Measurements from ENCODE around the gene GJC2. TPM values are rescaled to one million over a fixed set of nuclear protein-coding genes. Genes with fewer than 3 reads are reported as not detected.

Gene GJC2
- total RNA-seq, 3 donors from 2014 or later: 0.55 to 8.9 (median 1.5) TPM

DNA sequence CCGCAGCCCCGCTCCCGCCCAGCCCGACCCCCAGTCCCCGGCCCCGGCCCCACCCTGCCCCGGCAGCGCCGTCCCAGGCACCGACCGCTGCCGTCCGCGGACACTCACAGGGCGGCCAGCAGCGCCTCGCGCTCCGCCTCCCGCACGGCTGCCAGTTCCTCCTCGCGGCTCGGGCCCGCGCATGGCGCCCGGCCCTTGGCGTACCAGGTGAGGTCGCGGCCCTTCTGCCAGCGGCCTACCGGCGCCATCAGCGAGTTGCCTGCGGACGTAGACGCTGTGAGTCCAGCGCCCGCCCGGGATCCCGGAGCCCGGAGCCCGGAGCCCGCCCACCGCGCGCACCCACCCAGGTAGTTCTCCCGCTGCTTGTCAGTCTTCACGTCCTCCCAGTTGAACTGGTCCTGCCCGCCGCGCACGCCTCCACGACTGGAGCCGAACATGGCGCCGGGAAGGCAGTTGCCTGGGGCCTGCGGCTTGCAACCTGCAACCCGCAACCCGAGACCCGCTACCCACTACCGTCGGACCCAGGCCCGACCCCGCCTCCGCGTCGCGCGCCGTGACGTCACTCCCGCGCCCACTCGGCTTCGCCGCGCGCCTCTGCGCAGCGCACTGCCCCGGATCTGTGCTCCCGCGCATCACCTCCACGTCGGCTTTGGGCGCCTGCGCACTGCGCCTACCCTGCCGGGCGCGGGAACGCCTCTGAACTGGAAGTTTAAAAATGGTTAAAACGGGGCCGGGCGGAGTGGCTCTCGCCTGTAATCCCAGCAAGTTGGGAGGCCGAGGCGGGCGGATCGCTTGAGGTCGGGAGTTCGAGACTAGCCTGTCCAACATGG, 46.7 kb upstream of the GJC2 start, which contains the start of gene C1orf35:
Gene C1orf35 (minus strand): TSS at position 535 of the 830 bp plus-strand sequence. CDS start 98 bp downstream, at position 437.
- TF ChIP-seq, protein P1, sequence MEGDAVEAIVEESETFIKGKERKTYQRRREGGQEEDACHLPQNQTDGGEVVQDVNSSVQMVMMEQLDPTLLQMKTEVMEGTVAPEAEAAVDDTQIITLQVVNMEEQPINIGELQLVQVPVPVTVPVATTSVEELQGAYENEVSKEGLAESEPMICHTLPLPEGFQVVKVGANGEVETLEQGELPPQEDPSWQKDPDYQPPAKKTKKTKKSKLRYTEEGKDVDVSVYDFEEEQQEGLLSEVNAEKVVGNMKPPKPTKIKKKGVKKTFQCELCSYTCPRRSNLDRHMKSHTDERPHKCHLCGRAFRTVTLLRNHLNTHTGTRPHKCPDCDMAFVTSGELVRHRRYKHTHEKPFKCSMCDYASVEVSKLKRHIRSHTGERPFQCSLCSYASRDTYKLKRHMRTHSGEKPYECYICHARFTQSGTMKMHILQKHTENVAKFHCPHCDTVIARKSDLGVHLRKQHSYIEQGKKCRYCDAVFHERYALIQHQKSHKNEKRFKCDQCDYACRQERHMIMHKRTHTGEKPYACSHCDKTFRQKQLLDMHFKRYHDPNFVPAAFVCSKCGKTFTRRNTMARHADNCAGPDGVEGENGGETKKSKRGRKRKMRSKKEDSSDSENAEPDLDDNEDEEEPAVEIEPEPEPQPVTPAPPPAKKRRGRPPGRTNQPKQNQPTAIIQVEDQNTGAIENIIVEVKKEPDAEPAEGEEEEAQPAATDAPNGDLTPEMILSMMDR (IDR thresholded peaks at IDR 0.05): no peak
- Histone ChIP-seq H3K9me3 (no peaks in the 10 kb centered on the region), H3K4me3 (peak within 1 kb of the TSS; percentile 79), H3K36me3 (ENCODE audit: low read depth) (no peaks in the 10 kb centered on the region), H3K4me1 (ENCODE audit: low read depth) (peaks cover 23% of the 10 kb centered on the region)
- ATAC-seq: peak; percentile 88
- intact Hi-C loops (cut with DNase I, micrococcal nuclease): no loop called here
- DNase-seq: peak; percentile 94 to 97 (median 97)

DNA sequence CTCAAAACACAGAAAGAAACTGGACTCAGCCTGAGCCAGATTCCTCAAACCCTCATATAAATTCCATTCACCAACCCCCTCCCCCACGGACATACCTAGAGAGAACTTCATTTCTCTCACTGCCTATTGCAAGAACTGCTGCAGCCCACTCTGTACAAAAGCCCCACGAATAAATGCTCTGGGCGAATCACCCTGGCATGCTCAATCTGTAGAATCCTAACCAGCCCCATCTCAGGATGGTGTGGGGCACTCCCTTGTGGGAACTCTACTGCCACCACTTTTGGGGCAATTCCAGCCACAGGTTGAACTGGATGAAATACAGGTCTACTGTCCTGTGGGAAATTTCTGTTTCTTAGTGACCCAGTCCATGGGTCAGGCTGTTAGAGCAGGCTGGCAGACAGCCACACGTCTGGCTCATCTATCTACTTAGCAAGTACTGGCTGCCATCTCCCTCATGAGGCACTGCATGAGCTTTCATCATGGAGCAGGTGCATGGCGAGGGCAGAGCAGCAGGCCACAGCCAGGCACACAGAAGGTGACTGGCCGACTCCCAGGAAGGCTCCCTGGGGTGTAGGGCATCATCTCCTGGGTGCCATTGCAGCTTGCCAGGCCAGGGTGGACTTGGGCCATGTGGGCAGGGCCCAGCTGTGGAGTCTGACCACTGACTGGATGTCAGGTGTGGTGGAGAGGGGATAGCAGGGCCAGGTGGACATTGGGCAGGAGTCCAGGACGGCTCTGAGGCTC, 45.0 kb upstream of the GJC2 start:
- no peak overlapping the region for H3K4me3 ChIP-seq
- DNase-seq (peak in 1 of 3 donors; percentile 31), ATAC-seq (no peak)
- no peaks in the 10 kb centered on the region for H3K9me3 ChIP-seq
- no peaks in the 10 kb centered on the region for H3K36me3 ChIP-seq (ENCODE audit: low read depth)
- peaks cover 30% of the 10 kb centered on the region for H3K4me1 ChIP-seq (ENCODE audit: low read depth)
- TF ChIP-seq, protein P1 (IDR thresholded peaks at IDR 0.05): no peak
- intact Hi-C loops (cut with DNase I, micrococcal nuclease): no loop called here

DNA sequence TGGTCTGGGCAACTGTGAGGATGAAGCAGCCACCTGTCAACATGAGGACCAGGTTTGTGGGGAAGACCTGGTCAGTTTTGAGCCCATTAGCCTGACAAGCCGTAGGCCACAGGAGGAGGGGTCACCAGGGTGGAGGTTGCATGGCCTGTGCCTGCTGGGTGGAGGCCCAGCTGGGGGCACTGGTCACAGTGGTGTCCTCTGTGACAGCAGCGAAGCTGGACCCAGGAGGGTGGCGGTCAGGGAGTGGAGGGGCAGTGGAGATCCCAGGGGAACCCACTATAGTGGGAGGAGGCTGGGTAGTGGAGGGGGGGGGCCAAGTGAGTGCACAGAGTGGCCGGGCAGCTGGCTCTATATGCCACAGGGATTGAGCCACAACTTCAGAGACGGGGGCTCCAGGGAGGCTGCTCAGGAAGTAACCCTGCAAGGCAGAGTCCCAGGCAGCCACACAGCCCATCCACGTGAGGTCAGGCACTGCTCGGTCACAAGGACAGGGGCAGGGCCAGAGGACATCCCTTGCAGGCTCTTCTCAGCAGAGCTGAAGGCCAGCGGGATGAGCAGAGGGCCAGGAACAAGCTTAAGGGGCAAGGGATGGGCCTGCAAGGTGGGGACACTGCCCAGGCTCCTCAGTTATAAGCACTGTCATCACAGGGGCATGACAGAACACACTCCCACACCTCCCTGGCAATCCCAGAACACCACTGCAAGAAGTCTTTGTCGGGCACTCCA, 44.3 kb upstream of the GJC2 start:
- H3K4me3 ChIP-seq: no peak overlapping the region
- no peaks in the 10 kb centered on the region for H3K9me3 ChIP-seq
- peaks cover 30% of the 10 kb centered on the region for H3K4me1 ChIP-seq (ENCODE audit: low read depth)
- no peak for ATAC-seq
- H3K36me3 ChIP-seq (ENCODE audit: low read depth): no peaks in the 10 kb centered on the region
- intact Hi-C loops (cut with DNase I, micrococcal nuclease): no loop called here
- peak in 1 of 3 donors; percentile 34 for DNase-seq
- TF ChIP-seq, protein P1 (IDR thresholded peaks at IDR 0.05): no peak

DNA sequence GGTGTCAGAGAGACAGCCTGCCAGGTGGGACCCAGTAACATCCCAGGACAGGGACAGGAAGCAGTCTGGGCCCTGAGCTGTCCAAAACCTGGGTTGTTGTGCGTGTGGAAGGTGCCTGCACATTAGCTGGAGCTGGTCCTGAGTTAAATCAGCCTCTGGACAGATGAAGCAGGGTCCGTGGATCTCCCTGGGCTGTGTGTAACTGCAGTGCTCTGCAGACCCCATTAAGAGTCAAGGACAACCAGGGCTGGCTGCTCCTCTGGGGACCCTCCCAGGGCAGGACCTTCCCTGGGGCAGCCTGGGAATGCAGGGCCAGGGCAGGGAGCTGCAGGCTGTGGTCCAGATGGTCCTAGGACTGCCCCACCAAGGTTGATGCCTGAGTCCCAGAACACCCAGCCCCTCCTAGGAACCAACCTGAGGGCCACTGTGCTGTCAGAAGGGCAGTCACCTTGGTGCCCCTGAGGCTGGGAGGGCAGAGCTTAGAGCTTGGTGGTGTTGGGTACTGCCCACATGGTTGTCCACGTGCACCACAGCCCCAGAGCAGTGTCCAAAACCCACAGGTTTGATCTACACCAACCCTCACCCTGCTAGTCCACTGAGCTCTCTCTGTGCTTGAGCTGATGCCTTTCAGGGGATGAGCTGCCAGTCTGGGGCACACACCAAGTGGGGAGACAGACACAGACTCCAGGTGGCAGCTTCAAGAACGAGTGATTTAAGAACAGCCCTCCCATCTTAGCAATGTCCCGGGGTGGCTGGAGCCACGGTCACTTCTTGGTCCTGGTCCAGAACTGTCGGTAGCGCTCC, 43.5 kb upstream of the GJC2 start:
- intact Hi-C loops (cut with DNase I, micrococcal nuclease): no loop called here
- TF ChIP-seq, protein P1 (IDR thresholded peaks at IDR 0.05): no peak
- no peak for ATAC-seq
- Histone ChIP-seq H3K36me3 (ENCODE audit: low read depth) (no peaks in the 10 kb centered on the region), H3K4me3 (no peak overlapping the region), H3K9me3 (no peaks in the 10 kb centered on the region), H3K4me1 (ENCODE audit: low read depth) (peaks cover 23% of the 10 kb centered on the region)
- peak in 1 of 3 donors; percentile 32 for DNase-seq

DNA sequence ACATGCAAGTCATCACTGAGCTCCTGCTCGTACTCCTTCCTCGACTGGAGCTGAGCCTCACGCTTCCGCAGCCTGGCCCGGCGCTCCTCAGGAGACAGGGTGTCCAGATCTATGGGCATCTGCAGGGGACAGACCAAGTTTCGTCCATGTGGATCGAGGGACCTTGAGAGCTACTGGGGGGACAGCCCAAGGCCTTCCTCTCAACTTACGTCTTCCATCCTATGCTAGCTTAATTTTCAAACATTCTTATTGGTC, 43.0 kb upstream of the GJC2 start:
- DNase-seq (no peak), ATAC-seq (no peak)
- Histone ChIP-seq H3K9me3 (no peaks in the 10 kb centered on the region), H3K4me3 (no peak overlapping the region), H3K36me3 (ENCODE audit: low read depth) (no peaks in the 10 kb centered on the region), H3K4me1 (ENCODE audit: low read depth) (peaks cover 18% of the 10 kb centered on the region)
- intact Hi-C loops (cut with DNase I, micrococcal nuclease): no loop called here
- TF ChIP-seq, protein P1 (IDR thresholded peaks at IDR 0.05): no peak
